Measurements from ENCODE around the gene REC114. TPM values are rescaled to one million over a fixed set of nuclear protein-coding genes. Genes with fewer than 3 reads are reported as not detected.

Gene REC114
- total and polyA plus RNA-seq, 9 donors: 0.14 TPM; not detected in 8

- Histone ChIP-seq H3K4me1 (ENCODE audit: control insufficient read depth, insufficient read depth, low read length) (peaks cover 6% of the 10 kb centered on the region), H3K4me3 (ENCODE audit: low read length) (no peak overlapping the region), H3K27me3 (ENCODE audit: control insufficient read depth, insufficient read depth, low read length) (no peaks in the 10 kb centered on the region), H3K27ac (ENCODE audit: low read length) (no peak overlapping the region), H3K36me3 (ENCODE audit: control insufficient read depth, insufficient read depth, low read length) (no peaks in the 10 kb centered on the region), H3K9me3 (replicated peaks; ENCODE audit: control insufficient read depth, low read depth, low read length) (no peaks in the 10 kb centered on the region)
- DNase-seq: peak; percentile 72
- WGBS (ENCODE audit: insufficient coverage): 38% methylated on average over 1 of the region's 1 CpG
These were observed 164.9 kb downstream of the REC114 start for GRCh38 chr15:73607843-73608242.

- H3K4me1 ChIP-seq (ENCODE audit: control insufficient read depth, insufficient read depth, low read length): peaks cover 6% of the 10 kb centered on the region
- 85% methylated on average over 1 of the region's 1 CpG for WGBS (ENCODE audit: insufficient coverage)
- no peak overlapping the region for H3K4me3 ChIP-seq (ENCODE audit: low read length)
- H3K27ac ChIP-seq (ENCODE audit: low read length): no peak overlapping the region
- no peaks in the 10 kb centered on the region for H3K36me3 ChIP-seq (ENCODE audit: control insufficient read depth, insufficient read depth, low read length)
- DNase-seq: no peak
- no peaks in the 10 kb centered on the region for H3K27me3 ChIP-seq (ENCODE audit: control insufficient read depth, insufficient read depth, low read length)
- H3K9me3 ChIP-seq (replicated peaks; ENCODE audit: control insufficient read depth, low read depth, low read length): no peaks in the 10 kb centered on the region
These were observed 165.5 kb downstream of the REC114 start for GRCh38 chr15:73608475-73608874.

- Histone ChIP-seq H3K27ac (ENCODE audit: low read length) (no peak overlapping the region), H3K27me3 (ENCODE audit: control insufficient read depth, insufficient read depth, low read length) (no peaks in the 10 kb centered on the region), H3K9me3 (replicated peaks; ENCODE audit: control insufficient read depth, low read depth, low read length) (no peaks in the 10 kb centered on the region), H3K4me1 (ENCODE audit: control insufficient read depth, insufficient read depth, low read length) (peaks cover 6% of the 10 kb centered on the region), H3K36me3 (ENCODE audit: control insufficient read depth, insufficient read depth, low read length) (no peaks in the 10 kb centered on the region), H3K4me3 (ENCODE audit: low read length) (no peak overlapping the region)
- WGBS (ENCODE audit: insufficient coverage): no CpG with 5 or more reads among the region's 2 CpGs
- DNase-seq: peak; percentile 18
These were observed 166.0 kb downstream of the REC114 start for GRCh38 chr15:73608941-73609340.

Other genes starting within 250 kb of the REC114 start
- gene HCN4, start 74.2 kb upstream of the REC114 start, total RNA-seq: not detected
- gene HCN4, start 74.2 kb upstream of the REC114 start, polyA plus RNA-seq (ENCODE audit: insufficient read depth in 1 of 8, insufficient read length in 8 of 8, low replicate concordance in 1 of 8): not detected
- gene NPTN, start 190.2 kb downstream of the REC114 start, total RNA-seq: 78.7 TPM
- 10 to 100 TPM; 64.8 to 96.4 (median 85.3) TPM for gene NPTN, start 190.2 kb downstream of the REC114 start, polyA plus RNA-seq (ENCODE audit: insufficient read depth in 1 of 8, insufficient read length in 8 of 8, low replicate concordance in 1 of 8)
- gene CD276, start 241.2 kb downstream of the REC114 start, total RNA-seq: 48.3 TPM
- gene CD276, start 241.2 kb downstream of the REC114 start, polyA plus RNA-seq (ENCODE audit: insufficient read depth in 1 of 8, insufficient read length in 8 of 8, low replicate concordance in 1 of 8): 100 to 1,000 TPM in 7 of 8 donors, 10 to 100 TPM in 1; 98.2 to 180 (median 137) TPM

Measured in muscle of leg (tissue), 11 donors.